GM04504 (cell line): ENCODE data around the gene IL27RA.

Experiments used
- DNase-seq: peaks from one replicate; pipeline ENCODE4 v3.0.0-alpha.2; 2012; ENCODE audit warnings: low read depth

The IL27RA gene

DNA sequence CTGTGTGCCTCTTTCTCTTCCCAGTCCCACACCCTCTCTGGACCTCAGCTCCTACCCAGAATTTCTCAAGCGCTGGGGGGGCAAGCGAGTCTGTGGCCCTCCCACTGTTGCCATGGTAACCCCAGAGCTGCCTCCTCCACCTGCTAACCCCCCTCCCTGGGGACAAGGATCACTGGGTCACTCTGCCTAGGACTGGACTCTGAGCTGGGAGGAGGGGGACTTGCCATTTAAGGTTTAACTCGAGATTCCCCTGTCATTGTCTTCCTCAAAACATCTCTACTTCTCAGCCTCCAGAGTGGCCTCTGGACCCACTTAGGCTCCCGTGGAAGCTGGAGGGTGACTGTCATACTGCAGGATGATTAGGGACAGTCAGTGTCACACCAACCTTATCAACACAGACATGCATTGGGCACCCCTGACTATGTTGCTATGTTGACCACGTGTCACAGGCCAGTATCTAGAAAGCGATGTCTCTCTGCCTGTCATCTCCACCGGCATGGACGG is 28.1 kb downstream of the IL27RA start:
- DNase-seq, result no peak

DNA sequence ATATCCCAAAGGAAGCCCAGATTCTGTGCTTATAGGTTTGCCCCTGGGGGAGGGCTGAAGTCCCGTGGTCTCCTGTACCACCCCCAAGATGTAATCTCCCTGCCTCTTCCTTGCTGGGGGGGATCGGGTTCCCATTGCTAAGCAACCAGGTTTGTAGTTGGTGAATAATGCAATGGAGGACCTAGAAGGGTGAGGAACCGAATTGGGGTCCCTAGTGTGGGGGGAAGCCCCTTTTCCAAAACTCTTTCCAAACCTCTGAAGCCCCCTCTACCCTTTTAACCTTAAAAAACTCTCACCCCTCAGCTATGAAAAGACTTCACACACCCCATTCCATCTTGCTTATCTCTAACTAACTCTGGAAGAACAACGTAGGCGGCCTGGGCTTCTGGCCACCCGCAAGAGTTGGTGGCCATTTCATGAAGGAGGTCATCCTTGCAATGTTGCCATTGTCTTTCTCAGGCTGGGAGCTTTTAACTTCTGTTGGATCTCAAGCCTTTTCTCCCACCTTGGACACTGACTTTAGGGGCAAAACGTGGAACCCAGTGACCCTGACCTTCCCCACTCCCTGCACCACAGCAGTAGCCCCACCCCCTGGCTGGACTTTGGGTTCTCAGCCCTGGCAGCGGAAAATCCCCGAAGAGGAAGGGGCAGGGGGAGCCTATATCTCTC is 29.7 kb downstream of the IL27RA start:
- DNase-seq, result no peak

DNA sequence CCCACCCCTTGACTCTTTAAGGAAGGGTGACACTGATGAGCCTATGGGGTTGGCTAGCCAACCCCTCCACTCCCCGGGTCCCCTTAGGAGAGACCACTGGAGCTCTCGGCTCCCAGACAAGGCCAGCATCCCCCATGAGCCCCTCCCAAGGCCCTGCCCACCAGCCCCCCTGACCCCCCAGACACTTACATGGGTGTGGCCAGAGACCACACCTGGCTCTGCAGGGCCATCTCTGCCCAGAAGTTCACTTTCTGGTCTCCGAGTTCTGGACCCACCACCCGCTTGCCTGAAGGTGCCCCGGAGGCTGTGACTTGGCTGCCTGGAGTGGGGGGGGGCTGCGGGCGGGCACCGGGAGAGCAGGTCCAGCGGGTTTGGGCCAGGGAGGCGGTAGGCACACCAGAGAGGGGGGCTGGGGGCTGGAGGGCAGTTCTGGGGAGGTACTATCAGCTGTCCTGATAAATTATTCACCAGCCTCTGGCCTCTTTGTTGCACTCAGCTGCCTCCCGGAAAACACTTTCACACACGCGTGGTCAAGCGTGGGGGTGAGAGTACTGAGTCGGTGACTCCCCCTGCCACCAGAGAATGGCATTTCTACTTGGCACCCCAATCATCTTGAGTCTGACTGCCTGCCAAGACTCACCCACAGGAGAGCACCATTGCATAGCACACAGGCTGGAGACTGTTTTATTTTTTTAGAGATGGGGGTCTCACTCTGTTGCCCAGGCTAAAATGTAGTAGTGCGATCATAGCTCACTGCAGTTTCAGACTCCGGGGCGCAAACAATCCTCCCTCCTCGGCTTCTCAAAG is 30.4 kb downstream of the IL27RA start, which contains the start of gene PALM3:
Gene PALM3, minus strand, starts transcription at position 326 of the 807 bp plus-strand sequence. Its CDS starts 96 bp downstream, at position 230.
- no peak for DNase-seq

DNA sequence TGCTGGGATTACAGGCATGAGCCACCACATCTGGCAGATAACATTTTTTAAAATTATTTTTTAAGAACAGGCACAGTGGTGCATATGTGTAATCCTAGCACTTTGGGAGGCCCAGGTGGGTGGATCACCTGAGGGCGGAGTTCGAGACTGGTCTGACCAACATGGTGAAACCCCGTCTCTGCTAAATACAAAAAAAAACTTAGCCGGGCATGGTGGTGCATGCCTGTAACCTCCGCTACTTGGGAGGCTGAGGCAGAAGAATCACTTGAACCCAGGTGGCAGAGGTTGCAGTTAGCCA is 30.9 kb downstream of the IL27RA start:
- DNase-seq, result no peak

DNA sequence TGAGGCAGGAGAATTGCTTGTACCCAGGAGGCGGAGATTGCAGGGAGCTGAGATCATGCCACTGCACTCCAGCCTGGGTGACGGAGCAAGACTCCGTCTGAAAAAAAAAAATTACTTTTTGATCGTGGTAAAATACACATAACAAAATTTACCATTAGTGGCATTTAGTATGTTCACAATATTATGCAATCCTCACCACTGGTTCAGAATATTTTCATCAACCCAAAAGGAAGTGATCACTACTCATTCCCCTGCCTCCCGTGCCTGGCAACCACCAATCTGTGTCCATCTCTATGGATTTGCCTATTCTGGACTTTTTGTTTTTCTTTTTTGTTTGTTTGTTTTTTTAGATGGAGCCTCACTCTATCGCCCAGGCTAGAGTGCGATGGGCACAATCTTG is 31.5 kb downstream of the IL27RA start:
- DNase-seq, result no peak

DNA sequence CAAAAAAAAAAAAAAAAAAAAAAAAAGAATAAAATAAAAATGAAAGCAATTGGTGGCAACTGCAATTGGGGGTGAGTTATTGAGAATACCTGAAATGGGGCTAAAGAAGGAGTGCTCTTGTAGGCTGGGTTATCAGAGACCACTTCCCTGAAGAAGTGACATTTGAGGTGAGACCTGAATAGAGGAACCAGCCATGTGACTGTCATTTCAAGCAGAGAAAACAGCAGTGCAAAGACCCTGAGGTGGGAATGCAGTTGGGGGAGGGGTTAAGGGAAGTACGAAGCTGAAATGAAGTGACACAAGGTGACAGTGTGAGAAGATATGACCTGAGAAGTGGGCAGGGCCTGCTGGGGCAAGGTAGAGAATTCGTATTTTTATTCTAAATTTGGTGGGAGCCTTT is 34.6 kb downstream of the IL27RA start:
- no peak for DNase-seq

DNA sequence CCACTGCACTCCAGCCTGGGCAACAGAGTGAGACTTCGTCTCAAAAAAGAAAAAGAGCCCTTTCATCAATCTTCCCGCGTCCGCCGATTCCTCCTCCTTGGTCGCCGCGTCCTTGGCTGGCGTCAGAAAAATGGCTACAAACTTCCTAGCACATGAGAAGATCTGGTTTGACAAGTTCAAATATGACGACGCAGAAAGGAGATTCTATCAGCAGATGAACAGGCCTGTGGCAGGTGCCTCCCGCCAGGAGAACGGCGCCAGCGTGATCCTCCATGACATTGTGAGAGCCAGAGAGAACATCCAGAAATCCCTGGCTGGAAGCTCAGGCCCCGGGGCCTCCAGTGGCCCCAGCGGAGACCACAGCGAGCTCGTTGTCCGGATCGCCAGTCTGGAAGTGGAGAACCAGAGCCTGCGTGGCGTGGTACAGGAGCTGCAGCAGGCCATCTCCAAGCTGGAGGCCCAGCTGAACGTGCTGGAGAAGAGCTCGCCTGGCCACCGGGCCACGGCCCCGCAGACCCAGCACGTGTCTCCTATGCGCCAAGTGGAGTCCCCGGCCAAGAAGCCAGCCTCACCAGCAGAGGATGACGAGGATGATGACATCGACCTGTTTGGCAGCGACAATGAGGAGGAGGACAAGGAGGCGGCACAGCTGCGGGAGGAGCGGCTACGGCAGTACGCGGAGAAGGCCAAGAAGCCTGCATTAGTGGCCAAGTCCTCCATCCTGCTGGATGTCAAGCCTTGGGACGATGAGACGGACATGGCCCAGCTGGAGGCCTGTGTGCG is 38.9 kb downstream of the IL27RA start:
- DNase-seq, result no peak

DNA sequence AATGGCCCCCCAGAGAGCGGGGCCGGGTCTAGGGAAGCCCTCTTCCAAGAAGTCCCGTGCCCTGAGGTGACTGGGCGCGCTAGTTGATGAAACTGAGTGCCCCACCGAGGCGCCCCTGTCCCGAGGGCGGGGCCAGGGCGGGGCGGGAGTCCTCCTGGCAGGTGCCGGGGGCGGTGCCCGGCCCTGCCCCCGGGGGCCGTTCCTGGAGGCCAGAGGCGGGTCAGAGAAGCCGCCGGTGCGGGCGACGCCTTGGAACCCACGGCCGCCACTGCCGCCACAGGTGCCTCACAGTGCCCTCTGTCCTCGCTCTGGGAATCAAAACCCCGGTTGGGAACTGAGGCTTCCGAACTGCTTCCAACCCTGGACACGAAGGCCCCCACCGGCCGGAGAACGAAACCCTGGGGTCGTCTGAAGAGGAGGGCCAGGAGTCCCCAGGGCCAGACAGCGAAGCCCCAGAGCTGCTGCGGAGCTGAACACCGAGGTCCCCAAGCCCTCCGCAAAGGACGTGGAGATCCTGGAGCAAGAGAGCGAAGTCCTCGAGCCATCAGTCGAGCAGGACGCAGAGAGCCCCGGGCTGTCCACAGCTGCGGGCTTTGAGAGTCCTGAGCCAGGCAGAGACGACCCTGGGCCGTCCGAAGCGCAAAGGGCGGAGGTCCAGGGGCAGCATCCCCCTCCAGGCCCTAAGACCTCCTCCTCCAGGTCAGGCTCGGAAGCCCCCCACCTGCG is 41.1 kb downstream of the IL27RA start, which contains the start of gene MISP3:
Gene MISP3, plus strand, starts transcription at position 252 of the 726 bp plus-strand sequence. CDS start 524 bp downstream, outside the sequence.
- DNase-seq, result no peak

DNA sequence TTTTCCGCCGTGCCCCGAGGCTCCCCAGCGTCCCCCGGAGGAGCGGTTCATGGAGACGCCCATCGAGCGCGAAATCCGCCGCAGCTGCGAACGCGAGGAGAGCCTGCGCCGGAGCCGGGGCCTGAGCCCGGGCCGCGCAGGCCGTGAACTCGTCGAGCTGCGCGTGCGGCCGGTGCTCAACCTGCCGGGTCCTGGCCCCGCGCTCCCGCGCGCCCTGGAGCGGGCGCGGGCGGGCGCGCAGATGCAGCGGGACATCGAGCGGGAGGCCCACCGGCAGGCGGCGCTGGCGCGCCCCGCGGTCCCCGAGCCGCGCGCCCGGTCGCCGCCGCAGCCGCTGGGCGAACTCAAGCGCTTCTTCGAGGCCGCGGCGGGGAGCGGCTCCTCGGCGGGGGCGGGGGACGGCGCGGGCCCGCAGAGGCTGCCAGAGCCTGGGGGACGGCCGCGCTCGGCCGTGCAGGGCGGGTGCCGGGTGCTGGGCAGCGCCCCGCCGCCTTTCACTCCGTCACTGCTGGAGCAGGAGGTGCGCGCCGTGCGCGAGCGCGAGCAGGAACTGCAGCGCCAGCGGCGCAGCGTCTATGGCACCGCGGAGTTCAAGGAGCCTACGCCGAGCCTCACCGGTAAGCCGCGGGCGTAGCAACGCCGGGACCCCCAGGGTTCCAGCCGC is 41.8 kb downstream of the IL27RA start:
- no peak for DNase-seq

DNA sequence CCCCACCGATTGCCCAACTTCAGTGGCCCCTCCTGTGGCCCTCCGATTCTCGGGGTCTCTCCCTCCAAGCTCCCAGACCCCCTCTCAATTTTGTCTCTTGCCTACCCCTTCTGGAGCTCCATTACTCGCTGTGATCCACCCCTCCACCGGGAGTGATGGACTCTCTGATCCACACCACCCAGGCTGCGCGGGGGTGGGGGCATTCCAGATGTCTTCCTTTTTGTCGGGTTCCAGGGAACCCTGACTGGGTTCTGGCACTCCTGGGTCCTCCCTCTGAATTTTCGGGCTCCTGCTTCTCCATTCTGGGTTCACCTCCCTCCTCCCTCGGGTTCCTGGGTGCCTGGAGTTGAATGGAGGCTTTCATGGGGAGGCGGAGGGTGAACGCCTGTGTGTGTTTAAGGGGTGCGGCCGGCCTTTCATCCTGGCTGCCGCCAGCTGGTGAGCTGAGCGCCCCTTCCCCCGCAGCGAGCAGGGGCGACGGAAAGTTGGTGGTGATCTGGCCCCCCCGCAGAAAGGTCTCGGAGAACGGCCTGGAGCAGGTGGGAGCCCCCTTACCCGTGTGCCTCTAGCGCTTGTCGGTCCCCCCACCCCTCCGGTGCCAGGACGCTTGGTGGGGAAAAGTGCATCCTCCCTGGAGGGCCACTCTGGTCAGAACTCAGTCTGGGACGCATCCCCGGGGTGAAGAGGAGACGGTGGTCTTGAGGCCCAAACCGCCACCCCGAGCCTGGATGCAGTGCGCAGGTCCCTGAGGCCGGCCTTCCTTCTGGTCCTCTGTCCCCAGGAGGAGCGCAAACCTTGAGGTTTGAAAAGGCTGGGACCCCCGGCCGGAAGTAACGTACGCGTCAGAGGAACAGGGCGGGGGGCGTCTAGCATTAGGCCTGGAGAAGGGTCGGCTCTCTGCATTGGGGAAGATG is 42.6 kb downstream of the IL27RA start:
- DNase-seq, result no peak

DNA sequence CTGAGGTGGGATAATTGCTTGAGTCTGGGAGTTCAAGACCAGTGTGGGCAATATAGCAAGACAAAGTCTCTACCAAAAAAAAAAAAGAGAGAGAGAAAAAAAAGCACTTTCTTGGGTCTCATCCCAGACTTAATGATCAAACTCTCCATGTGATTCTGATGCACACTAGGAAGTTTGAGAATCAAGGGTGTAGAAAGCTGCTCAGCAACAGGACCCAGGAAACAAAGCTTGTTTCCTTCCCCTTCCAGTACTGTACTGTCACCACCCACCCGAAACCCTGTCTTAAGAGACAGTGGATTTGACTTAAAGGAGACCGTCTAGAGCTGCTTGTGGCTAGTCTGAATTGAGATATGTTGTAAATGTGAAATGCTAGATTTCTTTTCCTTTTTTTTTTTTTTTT is 46.8 kb downstream of the IL27RA start:
- no peak for DNase-seq

DNA sequence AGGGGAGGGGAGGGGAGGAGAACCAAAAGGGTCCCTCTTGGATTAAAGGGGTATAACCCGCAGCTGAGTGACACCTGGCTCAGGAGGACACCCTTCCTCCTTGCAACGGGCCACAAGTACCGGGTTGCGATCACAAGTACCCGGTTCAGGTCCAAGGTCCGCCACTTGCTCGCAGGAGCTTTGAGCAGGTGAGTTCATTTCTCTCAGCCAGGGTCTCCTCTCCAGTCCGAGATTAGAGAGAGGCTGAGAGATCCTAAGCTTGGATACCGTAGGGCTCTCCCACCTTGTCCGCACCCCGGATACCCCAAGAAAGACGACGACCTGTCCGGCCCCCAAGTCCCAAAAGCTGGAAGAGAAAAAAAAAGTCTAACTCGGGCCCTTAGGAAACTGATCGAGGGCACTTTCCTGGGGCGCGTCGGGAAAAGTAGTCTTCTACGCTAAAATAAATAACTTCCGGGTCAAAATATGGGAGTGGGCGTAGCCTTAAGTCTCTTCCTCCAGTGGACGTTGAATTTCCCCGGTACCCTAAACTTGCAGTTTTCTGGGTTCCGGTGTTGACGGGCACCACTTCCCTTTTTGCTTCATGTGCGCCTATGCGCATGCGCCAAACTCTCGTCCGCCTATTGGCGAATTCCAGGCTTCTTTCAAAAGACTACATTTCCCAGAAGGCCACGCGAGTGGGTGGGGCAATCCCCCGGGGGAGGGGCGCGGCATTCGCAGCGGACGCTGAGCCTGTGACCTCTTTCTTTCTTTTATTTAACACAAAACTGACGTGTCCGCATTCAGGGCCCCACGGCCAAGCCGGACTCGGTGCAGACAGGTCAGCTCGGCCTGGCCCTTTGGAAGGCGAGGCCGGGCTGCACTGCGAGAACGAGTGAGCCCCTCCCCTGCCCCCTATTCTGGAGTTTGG is 49.6 kb downstream of the IL27RA start:
- DNase-seq, result peak; percentile 99

DNA sequence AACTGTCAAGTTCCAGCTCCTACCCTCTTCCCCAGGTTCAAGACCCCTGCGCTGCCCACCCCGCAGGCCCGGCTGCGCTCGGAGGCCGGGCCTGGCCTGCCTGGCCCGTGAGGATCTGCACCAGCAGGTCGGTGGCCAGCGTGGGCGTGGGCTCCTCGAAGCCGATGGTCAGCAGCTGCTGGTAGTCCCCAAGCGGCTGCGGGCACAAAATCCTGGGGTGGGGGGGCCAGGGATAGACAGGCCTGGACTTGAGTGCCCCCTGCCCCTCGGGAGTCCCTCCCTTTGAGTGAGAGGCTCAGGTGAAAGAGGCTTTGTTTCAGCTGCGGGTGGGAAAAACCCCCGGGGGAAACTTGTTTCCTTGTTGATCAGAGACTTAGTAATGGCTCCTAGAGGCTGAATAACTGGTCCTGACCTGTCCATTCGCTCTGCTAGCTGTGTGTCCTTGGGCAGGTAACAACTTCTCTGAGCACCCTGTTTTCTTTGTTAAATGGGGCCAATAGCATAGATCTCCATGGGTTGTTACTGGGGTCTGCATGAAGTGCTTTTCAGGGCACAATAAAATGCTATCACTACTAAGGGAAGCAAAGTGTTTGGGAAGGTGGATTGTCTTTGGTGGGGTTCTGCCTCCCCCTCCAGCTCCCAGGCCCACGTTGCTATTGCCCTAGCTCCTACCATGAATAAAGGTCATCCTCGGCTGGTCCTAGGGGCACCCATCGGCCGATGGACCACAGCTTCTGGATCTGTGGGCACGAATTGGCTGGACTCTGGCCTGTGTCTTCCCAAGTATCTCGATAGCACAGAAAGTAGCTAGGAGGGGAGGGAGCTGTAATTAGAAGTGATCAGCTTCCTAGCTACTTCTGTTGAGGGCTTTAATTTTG is 50.5 kb downstream of the IL27RA start:
- DNase-seq, result no peak

DNA sequence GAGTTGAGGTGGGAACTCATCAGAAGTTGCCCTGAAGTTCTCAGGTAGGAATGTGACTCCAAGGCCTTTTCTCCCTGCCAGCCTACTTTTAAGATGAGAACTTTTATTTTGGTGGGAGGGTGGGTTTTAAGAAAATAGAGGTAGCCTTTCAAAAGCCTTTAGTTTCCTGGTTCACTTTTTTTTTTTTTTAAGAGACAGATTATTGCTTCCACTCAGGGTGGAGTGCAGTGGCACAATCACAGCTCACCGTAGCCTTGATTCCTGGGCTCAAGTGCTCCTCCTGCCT is 51.1 kb downstream of the IL27RA start:
- DNase-seq, result no peak

DNA sequence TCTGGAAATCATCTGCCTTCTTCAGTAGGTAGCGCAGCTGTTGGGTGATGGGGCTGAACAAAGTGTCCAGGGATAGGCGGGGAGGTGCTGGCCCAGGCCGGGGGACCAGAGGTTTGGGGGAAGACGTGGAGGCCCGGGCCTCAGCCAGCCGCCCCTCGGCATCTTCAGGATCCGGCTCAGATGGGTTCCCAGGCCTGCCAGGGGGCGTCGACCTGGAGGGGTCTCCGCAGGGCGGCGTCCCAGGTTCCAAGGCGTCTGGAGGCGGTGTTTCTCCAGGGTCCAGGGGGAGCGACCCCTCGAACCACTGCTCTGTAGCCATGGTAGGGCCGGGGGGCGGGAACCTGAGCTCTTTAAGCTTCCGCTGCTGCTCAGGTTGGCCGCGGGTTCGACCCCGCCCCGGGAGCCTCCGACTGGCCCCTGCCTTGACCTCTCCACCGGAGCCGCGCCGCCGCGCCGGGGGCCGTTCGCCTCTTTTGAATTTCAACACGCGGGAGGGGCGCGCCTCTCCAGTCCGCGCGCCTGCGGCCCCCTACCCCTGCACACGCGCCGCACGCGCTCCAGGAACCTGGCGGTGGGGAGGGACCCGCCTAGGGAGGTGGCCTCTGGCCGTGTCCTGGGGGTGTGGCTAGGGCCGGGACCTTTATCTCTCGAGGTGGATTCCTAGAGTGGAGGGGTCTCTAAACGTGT is 53.9 kb downstream of the IL27RA start, which contains the start of gene C19orf67:
Gene C19orf67, minus strand, starts transcription at position 475 of the 687 bp plus-strand sequence. Its CDS starts 156 bp downstream, at position 319.
- DNase-seq, result no peak

DNA sequence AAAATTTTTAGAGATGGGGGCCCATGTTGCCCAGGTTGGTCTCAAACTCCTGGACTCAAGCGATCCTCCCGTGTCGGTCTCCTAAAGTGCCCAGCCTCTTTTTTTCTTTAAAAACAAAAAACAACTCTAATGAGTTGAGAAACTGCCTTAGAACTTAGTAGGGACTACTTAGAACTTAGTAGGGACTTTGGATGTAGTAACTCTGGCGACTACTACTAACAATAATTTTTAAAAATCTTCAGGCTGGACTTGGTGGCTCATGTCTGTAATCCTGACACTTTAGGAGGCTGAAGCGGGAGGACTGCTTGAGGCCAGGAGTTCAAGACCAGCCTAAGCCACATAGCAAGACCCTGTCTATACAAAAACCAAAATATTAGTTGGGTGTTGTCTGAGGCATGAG is 54.5 kb downstream of the IL27RA start:
- DNase-seq, result no peak

DNA sequence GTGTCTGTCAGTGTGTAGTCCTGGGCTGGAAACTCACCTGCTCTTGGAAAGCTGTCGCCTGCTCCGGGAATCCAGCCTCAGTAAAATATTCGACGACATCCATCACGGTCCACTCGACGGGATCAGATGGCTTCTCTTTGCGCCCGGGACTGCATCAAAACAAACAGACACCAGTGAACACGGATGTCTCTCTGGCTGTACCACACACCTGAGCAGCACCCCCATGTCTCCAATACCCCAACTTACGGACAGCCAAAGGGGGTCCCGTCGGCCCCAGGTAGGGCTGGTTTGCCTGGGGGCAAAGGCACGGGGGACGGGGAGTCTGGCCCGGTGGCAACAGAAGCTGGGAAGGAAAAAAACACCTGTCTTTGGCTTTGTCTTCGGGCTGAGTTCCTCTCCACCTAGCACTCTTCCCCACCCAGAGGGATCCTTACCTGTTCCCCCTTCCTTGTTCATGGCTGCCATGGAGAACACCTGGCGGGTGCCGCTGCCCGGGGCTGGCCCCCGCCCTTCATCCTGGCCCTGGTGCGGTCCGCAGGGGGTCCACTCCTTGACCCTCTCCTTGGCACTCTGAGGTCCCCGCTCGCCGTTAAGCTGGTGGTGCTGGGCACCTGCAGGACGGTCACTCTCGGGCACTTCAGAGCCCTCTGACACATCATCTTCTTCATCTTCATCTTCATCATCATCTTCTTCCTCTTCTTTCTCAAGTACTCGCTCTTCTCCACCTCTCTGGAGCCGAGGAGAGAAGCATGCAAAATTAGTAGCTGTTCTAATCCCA is 57.3 kb downstream of the IL27RA start:
- DNase-seq, result no peak
